Activated CD8-positive, alpha-beta T cell treated with anti-CD3 and anti-CD28 coated beads for 36 hours (primary cell): ENCODE results near the gene FBP2. TPM values are rescaled to one million over a fixed set of nuclear protein-coding genes. Genes with fewer than 3 reads are reported as not detected.

Experiments used
- ATAC-seq: fragments of 200-7000 bp; cut with Tn5 transposase; one replicate; pipeline ENCODE4 v1.10.0; 2021; ENCODE audit warnings: mild to moderate bottlenecking, moderate library complexity
- CTCF ChIA-PET: fragments of 350-600 bp; sonication (Branson Sonifier 250); formaldehyde crosslinking; loops from one replicate; lab custom pipeline; 2021; ENCODE audit warnings: antibody characterized with exemption; lab: Charles Lee
- POLR2A ChIA-PET: fragments of 350-600 bp; sonication (Branson Sonifier 250); formaldehyde crosslinking; loops from one replicate; lab custom pipeline; 2021; ENCODE audit warnings: antibody characterized with exemption; lab: Charles Lee
- DNase-seq: peaks from one replicate; pipeline ENCODE4 v3.0.0-alpha.2; 2020
- H3K27ac Mint-ChIP-seq: one replicate; pipeline ENCODE4 v1.8.0; 2021; ENCODE audit warnings: mild to moderate bottlenecking, mixed read lengths
- H3K27me3 Mint-ChIP-seq: one replicate; pipeline ENCODE4 v1.8.0; 2021; ENCODE audit warnings: mixed read lengths
- H3K36me3 Mint-ChIP-seq: one replicate; pipeline ENCODE4 v1.8.0; 2021; ENCODE audit warnings: low read depth, mixed read lengths
- H3K4me1 Mint-ChIP-seq: one replicate; pipeline ENCODE4 v1.8.0; 2021; ENCODE audit warnings: low read depth, mixed read lengths
- H3K4me3 Mint-ChIP-seq: one replicate; pipeline ENCODE4 v1.8.0; 2021; ENCODE audit warnings: mild to moderate bottlenecking, moderate library complexity, mixed read lengths
- H3K9me3 Mint-ChIP-seq: one replicate; pipeline ENCODE4 v1.8.0; 2021; ENCODE audit warnings: mixed read lengths
- intact Hi-C: fragments of 100-400 bp; cut with micrococcal nuclease; formaldehyde crosslinking; loops from one replicate; pipeline ENCODE4 v1.10.0; 2022
- total RNA-seq, 2 experiments: library from RNA; stranded (reverse); gene quantifications; one replicate each; pipeline ENCODE4 v1.2.3, GENCODE V29; 2021
- TF ChIP-seq, protein P1 (sequence below): fragments of 200-600 bp; IDR thresholded peaks from one replicate; pipeline ENCODE4 v1.8.0; 2022; ENCODE audit warnings: antibody characterized with exemption, mild to moderate bottlenecking

Gene FBP2
- total RNA-seq, 2 experiments from 2014 or later, result not detected

- no peak overlapping the region for H3K4me3 Mint-ChIP-seq
- H3K4me1 Mint-ChIP-seq, result no peaks in the 10 kb centered on the region
- H3K27ac Mint-ChIP-seq, result no peak overlapping the region
- no peak for ATAC-seq
- no peak for DNase-seq
- H3K36me3 Mint-ChIP-seq, result no peaks in the 10 kb centered on the region
- H3K27me3 Mint-ChIP-seq, result peaks cover 4% of the 10 kb centered on the region
- POLR2A ChIA-PET, result no interaction called here
- TF ChIP-seq, protein P1, sequence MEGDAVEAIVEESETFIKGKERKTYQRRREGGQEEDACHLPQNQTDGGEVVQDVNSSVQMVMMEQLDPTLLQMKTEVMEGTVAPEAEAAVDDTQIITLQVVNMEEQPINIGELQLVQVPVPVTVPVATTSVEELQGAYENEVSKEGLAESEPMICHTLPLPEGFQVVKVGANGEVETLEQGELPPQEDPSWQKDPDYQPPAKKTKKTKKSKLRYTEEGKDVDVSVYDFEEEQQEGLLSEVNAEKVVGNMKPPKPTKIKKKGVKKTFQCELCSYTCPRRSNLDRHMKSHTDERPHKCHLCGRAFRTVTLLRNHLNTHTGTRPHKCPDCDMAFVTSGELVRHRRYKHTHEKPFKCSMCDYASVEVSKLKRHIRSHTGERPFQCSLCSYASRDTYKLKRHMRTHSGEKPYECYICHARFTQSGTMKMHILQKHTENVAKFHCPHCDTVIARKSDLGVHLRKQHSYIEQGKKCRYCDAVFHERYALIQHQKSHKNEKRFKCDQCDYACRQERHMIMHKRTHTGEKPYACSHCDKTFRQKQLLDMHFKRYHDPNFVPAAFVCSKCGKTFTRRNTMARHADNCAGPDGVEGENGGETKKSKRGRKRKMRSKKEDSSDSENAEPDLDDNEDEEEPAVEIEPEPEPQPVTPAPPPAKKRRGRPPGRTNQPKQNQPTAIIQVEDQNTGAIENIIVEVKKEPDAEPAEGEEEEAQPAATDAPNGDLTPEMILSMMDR, result no peak
- intact Hi-C loops, result no loop called here
- CTCF ChIA-PET, result interaction anchor here (1.4 kb wide), 1 partner anchor 58 kb away, joined by 3 read pairs; no protein-coding TSS in a partner anchor
- H3K9me3 Mint-ChIP-seq, result no peaks in the 10 kb centered on the region
Measured at GRCh38 chr9:94511955-94512265, 81.7 kb downstream of the FBP2 start.

- H3K27me3 Mint-ChIP-seq, result peaks cover 6% of the 10 kb centered on the region
- DNase-seq, result no peak
- no peaks in the 10 kb centered on the region for H3K36me3 Mint-ChIP-seq
- TF ChIP-seq, protein P1, result no peak
- CTCF ChIA-PET, result interaction anchor here (1.4 kb wide), 1 partner anchor 57 kb away, joined by 3 read pairs; no protein-coding TSS in a partner anchor
- no peak for ATAC-seq
- intact Hi-C loops, result no loop called here
- H3K27ac Mint-ChIP-seq, result no peak overlapping the region
- no peak overlapping the region for H3K4me3 Mint-ChIP-seq
- H3K9me3 Mint-ChIP-seq, result peaks cover 2% of the 10 kb centered on the region
- POLR2A ChIA-PET, result no interaction called here
- no peaks in the 10 kb centered on the region for H3K4me1 Mint-ChIP-seq
Measured at GRCh38 chr9:94511134-94511954, 82.3 kb downstream of the FBP2 start.

Other genes starting within 250 kb of the FBP2 start
- not detected for gene PCAT7, start 38.7 kb downstream of the FBP2 start, total RNA-seq
- gene FBP1, start 45.7 kb upstream of the FBP2 start, total RNA-seq, result 1 to 10 TPM; 1.2 to 1.4 TPM
- gene AOPEP, start 132.9 kb upstream of the FBP2 start, total RNA-seq, result 1 to 10 TPM; 7.1 to 8.7 TPM